Kidney (tissue), 14 donors: Measurements from ENCODE around the gene OR9Q1. TPM values are rescaled to one million over a fixed set of nuclear protein-coding genes. Genes with fewer than 3 reads are reported as not detected.

Experiments used
- DNase-seq, 5 donors: peaks; one replicate each; pipeline ENCODE4 v3.0.0-alpha.2; 2013 to 2020
- FAIRE-seq: peaks from 2 replicates; lab custom pipeline; 2012; peaks lifted over from hg19 to GRCh38; lab: Jason Lieb, UNC
- H3K27ac ChIP-seq, 2 donors: one replicate each; pipeline ENCODE4 v1.7.0; 2013; ENCODE audit warnings: low read depth in 2 of 2, low read length in 2 of 2, inconsistent platforms in 1 of 2
- H3K27me3 ChIP-seq: one replicate; pipeline ENCODE4 v1.7.1; 2013; ENCODE audit warnings: low read length, inconsistent platforms; ENCODE audit not compliant: control insufficient read depth, insufficient read depth
- H3K36me3 ChIP-seq, 3 donors: one replicate each; pipeline versions ENCODE4 v1.7.0 to v1.7.1; 2013; ENCODE audit warnings: low read length in 3 of 3, control low read depth in 1 of 3, inconsistent platforms in 1 of 3; ENCODE audit not compliant: insufficient read depth in 3 of 3, control insufficient read depth in 2 of 3
- H3K4me1 ChIP-seq, 3 donors: one replicate each; pipeline versions ENCODE4 v1.7.0 to v1.7.1; 2013; ENCODE audit warnings: low read length in 3 of 3, inconsistent platforms in 1 of 3, low read depth in 1 of 3; ENCODE audit not compliant: control insufficient read depth in 2 of 3, insufficient read depth in 2 of 3
- H3K4me3 ChIP-seq, 3 donors: one replicate each; pipeline versions ENCODE4 v1.7.0 to v1.8.1; 2013; ENCODE audit warnings: low read length in 3 of 3, control low read depth in 1 of 3, inconsistent platforms in 1 of 3
- H3K9ac ChIP-seq, 3 donors: one replicate each; pipeline versions ENCODE4 v1.7.0 to v1.7.1; 2013; ENCODE audit warnings: low read length in 3 of 3, control low read depth in 1 of 3, inconsistent platforms in 1 of 3
- H3K9me3 ChIP-seq, 3 donors: one replicate each; pipeline versions ENCODE4 v1.7.0 to v1.7.1; 2013; ENCODE audit warnings: low read length in 3 of 3, control low read depth in 1 of 3, inconsistent platforms in 1 of 3; ENCODE audit not compliant: control insufficient read depth in 2 of 3, insufficient read depth in 1 of 3
- intact Hi-C: fragments of 100-400 bp; cut with DNase I; formaldehyde crosslinking; loops from one replicate; pipeline ENCODE4 v1.11.1; 2022
- polyA plus RNA-seq: library from polyadenylated mRNA; stranded (reverse); fragments of 350-450 nt; fragmentation: Illumina TruSeq; extraction: RNeasy Lipid Tissue Mini Kit (QIAGEN cat#74804); gene quantifications from one replicate; pipeline ENCODE4 v1.2.3, GENCODE V29; 2014; ENCODE audit warnings: low read depth, low replicate concordance; ENCODE audit not compliant: insufficient read depth
- total RNA-seq: library from RNA; stranded (reverse); fragmentation: NEBNext Ultra II Directional; extraction: Animal tissue kit (Norgen Biotek cat#: 25700); gene quantifications from one replicate; pipeline ENCODE4 v1.2.1, GENCODE V29; 2021
- TF ChIP-seq, protein P1 (sequence below): IDR thresholded peaks from 3 replicates; pipeline ENCODE4 v1.5.1; 2012; ENCODE audit warnings: mild to moderate bottlenecking, moderate library complexity, borderline replicate concordance; ENCODE audit not compliant: insufficient read depth; ENCODE audit errors: extremely low read depth
- donor health status: control.
- donor health status: control.
- donor health status: control.
- donor health status: control.
- donor health status: control.
- donor health status: DM: yes; HTN: yes; CAD: no.
- donor health status: Normal renal cell carcinoma (clear cell type).

Gene OR9Q1
- total and polyA plus RNA-seq, 2 donors from 2014 or later, result not detected

- no peaks in the 10 kb centered on the region for H3K36me3 ChIP-seq
- no peak overlapping the region for H3K27ac ChIP-seq
- H3K4me3 ChIP-seq, result no peak overlapping the region
- no peaks in the 10 kb centered on the region for H3K27me3 ChIP-seq
- no peak for FAIRE-seq
- intact Hi-C loops, result no loop called here
- TF ChIP-seq, protein P1, sequence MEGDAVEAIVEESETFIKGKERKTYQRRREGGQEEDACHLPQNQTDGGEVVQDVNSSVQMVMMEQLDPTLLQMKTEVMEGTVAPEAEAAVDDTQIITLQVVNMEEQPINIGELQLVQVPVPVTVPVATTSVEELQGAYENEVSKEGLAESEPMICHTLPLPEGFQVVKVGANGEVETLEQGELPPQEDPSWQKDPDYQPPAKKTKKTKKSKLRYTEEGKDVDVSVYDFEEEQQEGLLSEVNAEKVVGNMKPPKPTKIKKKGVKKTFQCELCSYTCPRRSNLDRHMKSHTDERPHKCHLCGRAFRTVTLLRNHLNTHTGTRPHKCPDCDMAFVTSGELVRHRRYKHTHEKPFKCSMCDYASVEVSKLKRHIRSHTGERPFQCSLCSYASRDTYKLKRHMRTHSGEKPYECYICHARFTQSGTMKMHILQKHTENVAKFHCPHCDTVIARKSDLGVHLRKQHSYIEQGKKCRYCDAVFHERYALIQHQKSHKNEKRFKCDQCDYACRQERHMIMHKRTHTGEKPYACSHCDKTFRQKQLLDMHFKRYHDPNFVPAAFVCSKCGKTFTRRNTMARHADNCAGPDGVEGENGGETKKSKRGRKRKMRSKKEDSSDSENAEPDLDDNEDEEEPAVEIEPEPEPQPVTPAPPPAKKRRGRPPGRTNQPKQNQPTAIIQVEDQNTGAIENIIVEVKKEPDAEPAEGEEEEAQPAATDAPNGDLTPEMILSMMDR, result no peak
- no peak overlapping the region for H3K9ac ChIP-seq
- DNase-seq, result no peak
- H3K9me3 ChIP-seq, result no peaks in the 10 kb centered on the region
- no peaks in the 10 kb centered on the region for H3K4me1 ChIP-seq
Observed at GRCh38 chr11:58068655-58069054, 45.0 kb downstream of the OR9Q1 start.

GRCh38 chr11:58070585-58070984, 46.9 kb downstream of the OR9Q1 start:
- H3K27ac ChIP-seq, result no peak overlapping the region
- FAIRE-seq, result no peak

DNA sequence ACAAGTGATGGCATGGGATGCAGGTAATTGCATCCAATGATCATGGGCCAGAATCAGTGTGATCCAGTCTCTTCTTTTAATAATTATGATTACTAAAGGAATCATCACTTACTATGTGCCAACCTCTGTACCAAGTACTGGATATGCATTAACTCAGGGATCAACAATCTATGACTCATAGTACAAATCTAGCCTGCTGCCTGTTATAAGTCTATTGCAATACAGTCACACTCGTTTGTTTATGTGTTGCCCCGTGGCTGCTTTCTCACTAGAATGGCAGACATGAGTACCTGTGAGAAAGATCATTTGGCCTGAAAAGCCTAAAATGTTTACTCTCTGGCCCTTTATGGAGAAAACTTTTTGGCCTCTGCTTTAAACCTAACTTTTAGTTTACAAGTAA, 52.1 kb downstream of the OR9Q1 start:
- Histone ChIP-seq H3K36me3 (no peaks in the 10 kb centered on the region), H3K27me3 (no peaks in the 10 kb centered on the region), H3K4me3 (no peak overlapping the region), H3K4me1 (no peaks in the 10 kb centered on the region), H3K9ac (no peak overlapping the region), H3K9me3 (peaks cover 0 to 3% (median 0%) of the 10 kb centered on the region in 3 donors), H3K27ac (no peak overlapping the region)
- TF ChIP-seq, protein P1, result no peak
- DNase-seq (no peak), FAIRE-seq (no peak)
- intact Hi-C loops, result no loop called here

More at GRCh38 chr11:58070585-58070984, 46.9 kb downstream of the OR9Q1 start:
- DNase-seq, result no peak
- Histone ChIP-seq H3K4me3 (no peak overlapping the region), H3K9ac (no peak overlapping the region), H3K4me1 (no peaks in the 10 kb centered on the region), H3K36me3 (no peaks in the 10 kb centered on the region), H3K9me3 (peaks cover 0 to 3% (median 0%) of the 10 kb centered on the region in 3 donors), H3K27me3 (no peaks in the 10 kb centered on the region)
- intact Hi-C loops, result no loop called here
- TF ChIP-seq, protein P1, result no peak

- H3K4me3 ChIP-seq, result no peak overlapping the region
- DNase-seq (no peak), FAIRE-seq (no peak)
- TF ChIP-seq, protein P1, result no peak
- H3K27ac ChIP-seq, result no peak overlapping the region
- H3K9ac ChIP-seq, result no peak overlapping the region
- no peaks in the 10 kb centered on the region for H3K27me3 ChIP-seq
- H3K36me3 ChIP-seq, result no peaks in the 10 kb centered on the region
- no peaks in the 10 kb centered on the region for H3K9me3 ChIP-seq
- H3K4me1 ChIP-seq, result no peaks in the 10 kb centered on the region
- intact Hi-C loops, result no loop called here
Observed at GRCh38 chr11:58086528-58086927, 62.8 kb downstream of the OR9Q1 start.
